ENCODE data around the gene FAM177B. TPM values are rescaled to one million over a fixed set of nuclear protein-coding genes. Genes with fewer than 3 reads are reported as not detected.

The FAM177B gene
- total and polyA plus RNA-seq, 4 donors: 0.10 to 0.54 (median 0.27) TPM; not detected in 1

- ATAC-seq (ENCODE audit: insufficient read depth, low FRiP score) (no peak), DNase-seq (peak in 2 of 3 donors; percentile 71 to 85)
- Histone ChIP-seq H3K36me3 (ENCODE audit: control insufficient read depth in 4 of 4, insufficient read depth in 4 of 4, low read length in 4 of 4) (no peaks in the 10 kb centered on the region), H3K9me3 (ENCODE audit: control insufficient read depth in 4 of 4, insufficient read depth in 3 of 4, low read length in 3 of 4) (no peaks in the 10 kb centered on the region), H3K27me3 (ENCODE audit: control insufficient read depth in 3 of 3, insufficient read depth in 3 of 3, low read length in 2 of 3) (no peaks in the 10 kb centered on the region), H3K9ac (ENCODE audit: insufficient read depth in 1 of 2, low read length in 2 of 2) (no peak overlapping the region), H3K4me1 (ENCODE audit: control insufficient read depth in 5 of 5, insufficient read depth in 5 of 5, low read length in 5 of 5) (peaks cover 0 to 21% (median 4%) of the 10 kb centered on the region in 5 donors), H3K27ac (ENCODE audit: low read depth in 1 of 2, low read length in 1 of 2) (no peak overlapping the region), H3K4me3 (no peak overlapping the region)
- WGBS, 2 donors: 37 to 45% methylated on average over 2 of the region's 2 CpGs
- TF ChIP-seq, protein P1, sequence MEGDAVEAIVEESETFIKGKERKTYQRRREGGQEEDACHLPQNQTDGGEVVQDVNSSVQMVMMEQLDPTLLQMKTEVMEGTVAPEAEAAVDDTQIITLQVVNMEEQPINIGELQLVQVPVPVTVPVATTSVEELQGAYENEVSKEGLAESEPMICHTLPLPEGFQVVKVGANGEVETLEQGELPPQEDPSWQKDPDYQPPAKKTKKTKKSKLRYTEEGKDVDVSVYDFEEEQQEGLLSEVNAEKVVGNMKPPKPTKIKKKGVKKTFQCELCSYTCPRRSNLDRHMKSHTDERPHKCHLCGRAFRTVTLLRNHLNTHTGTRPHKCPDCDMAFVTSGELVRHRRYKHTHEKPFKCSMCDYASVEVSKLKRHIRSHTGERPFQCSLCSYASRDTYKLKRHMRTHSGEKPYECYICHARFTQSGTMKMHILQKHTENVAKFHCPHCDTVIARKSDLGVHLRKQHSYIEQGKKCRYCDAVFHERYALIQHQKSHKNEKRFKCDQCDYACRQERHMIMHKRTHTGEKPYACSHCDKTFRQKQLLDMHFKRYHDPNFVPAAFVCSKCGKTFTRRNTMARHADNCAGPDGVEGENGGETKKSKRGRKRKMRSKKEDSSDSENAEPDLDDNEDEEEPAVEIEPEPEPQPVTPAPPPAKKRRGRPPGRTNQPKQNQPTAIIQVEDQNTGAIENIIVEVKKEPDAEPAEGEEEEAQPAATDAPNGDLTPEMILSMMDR (IDR thresholded peaks at IDR 0.05; ENCODE audit: control extremely low read depth, extremely low read depth): no peak
Observed at GRCh38 chr1:222777977-222778376, 41.0 kb downstream of the FAM177B start.

DNA sequence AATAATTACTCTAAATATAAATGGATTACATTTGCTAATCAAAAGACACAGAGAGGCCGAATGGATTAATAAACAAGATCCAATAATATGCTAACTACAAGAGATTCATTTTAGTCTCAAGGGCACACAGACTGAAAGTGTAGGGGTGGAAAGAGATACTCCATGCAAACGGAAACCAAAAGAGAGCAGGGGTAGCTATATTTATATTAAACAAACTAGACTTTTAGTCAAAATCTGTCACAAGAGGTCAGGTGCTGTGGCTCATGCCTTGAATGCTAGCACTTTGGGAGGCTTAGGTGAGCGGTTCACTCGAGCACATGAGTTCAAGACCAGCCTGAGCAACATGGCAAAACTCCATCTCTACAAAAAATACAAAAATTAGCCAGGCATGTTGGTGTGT lies 44.2 kb downstream of the FAM177B start:
- DNase-seq (no peak), ATAC-seq (ENCODE audit: insufficient read depth, low FRiP score) (no peak)
- Histone ChIP-seq H3K27me3 (ENCODE audit: control insufficient read depth in 3 of 3, insufficient read depth in 3 of 3, low read length in 2 of 3) (no peaks in the 10 kb centered on the region), H3K4me1 (ENCODE audit: control insufficient read depth in 5 of 5, insufficient read depth in 5 of 5, low read length in 5 of 5) (peaks cover under 1 to 36% (median 23%) of the 10 kb centered on the region in 5 donors), H3K4me3 (no peak overlapping the region), H3K9me3 (ENCODE audit: control insufficient read depth in 4 of 4, insufficient read depth in 3 of 4, low read length in 3 of 4) (no peaks in the 10 kb centered on the region), H3K36me3 (ENCODE audit: control insufficient read depth in 4 of 4, insufficient read depth in 4 of 4, low read length in 4 of 4) (no peaks in the 10 kb centered on the region), H3K9ac (ENCODE audit: insufficient read depth in 1 of 2, low read length in 2 of 2) (no peak overlapping the region), H3K27ac (ENCODE audit: low read depth in 1 of 2, low read length in 1 of 2) (no peak overlapping the region)
- TF ChIP-seq, protein P1 (IDR thresholded peaks at IDR 0.05; ENCODE audit: control extremely low read depth, extremely low read depth): no peak
- 67 to 75% methylated on average over 4 of the region's 4 CpGs for WGBS, 2 donors

GRCh38 chr1:222783051-222783450 lies 46.0 kb downstream of the FAM177B start:
- no peaks in the 10 kb centered on the region for H3K27me3 ChIP-seq (ENCODE audit: control insufficient read depth in 3 of 3, insufficient read depth in 3 of 3, low read length in 2 of 3)
- H3K9me3 ChIP-seq (ENCODE audit: control insufficient read depth in 4 of 4, insufficient read depth in 3 of 4, low read length in 3 of 4): no peaks in the 10 kb centered on the region
- TF ChIP-seq, protein P1 (IDR thresholded peaks at IDR 0.05; ENCODE audit: control extremely low read depth, extremely low read depth): no peak
- no peaks in the 10 kb centered on the region for H3K36me3 ChIP-seq (ENCODE audit: control insufficient read depth in 4 of 4, insufficient read depth in 4 of 4, low read length in 4 of 4)
- no peak overlapping the region for H3K27ac ChIP-seq (ENCODE audit: low read depth in 1 of 2, low read length in 1 of 2)
- DNase-seq: no peak
- peaks cover 1 to 38% (median 23%) of the 10 kb centered on the region in 5 donors for H3K4me1 ChIP-seq (ENCODE audit: control insufficient read depth in 5 of 5, insufficient read depth in 5 of 5, low read length in 5 of 5)
- no peak for ATAC-seq (ENCODE audit: insufficient read depth, low FRiP score)
- H3K9ac ChIP-seq (ENCODE audit: insufficient read depth in 1 of 2, low read length in 2 of 2): no peak overlapping the region
- no peak overlapping the region for H3K4me3 ChIP-seq

DNA sequence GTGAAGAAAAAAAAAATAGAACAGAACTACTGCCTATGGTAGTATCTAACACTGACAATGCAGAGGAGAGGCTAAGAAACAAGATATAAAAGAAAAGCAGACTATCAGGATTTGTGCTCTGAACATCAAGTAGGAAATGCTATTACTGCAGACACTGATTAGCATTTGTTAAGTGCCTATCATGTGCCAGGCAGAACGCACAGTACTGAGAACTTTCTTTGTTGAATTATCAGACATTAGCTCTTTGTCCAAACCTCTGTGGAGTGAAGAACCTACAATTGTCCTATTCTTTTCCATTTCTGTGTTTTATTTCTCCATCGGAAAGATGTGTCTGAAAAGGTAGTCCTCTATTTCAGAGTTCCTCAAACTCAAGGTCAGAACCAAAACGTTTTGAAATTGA lies 47.4 kb downstream of the FAM177B start:
- no peaks in the 10 kb centered on the region for H3K9me3 ChIP-seq (ENCODE audit: control insufficient read depth in 4 of 4, insufficient read depth in 3 of 4, low read length in 3 of 4)
- no peaks in the 10 kb centered on the region for H3K36me3 ChIP-seq (ENCODE audit: control insufficient read depth in 4 of 4, insufficient read depth in 4 of 4, low read length in 4 of 4)
- TF ChIP-seq, protein P1 (IDR thresholded peaks at IDR 0.05; ENCODE audit: control extremely low read depth, extremely low read depth): no peak
- H3K27me3 ChIP-seq (ENCODE audit: control insufficient read depth in 3 of 3, insufficient read depth in 3 of 3, low read length in 2 of 3): no peaks in the 10 kb centered on the region
- H3K9ac ChIP-seq (ENCODE audit: insufficient read depth in 1 of 2, low read length in 2 of 2): no peak overlapping the region
- H3K4me1 ChIP-seq (ENCODE audit: control insufficient read depth in 5 of 5, insufficient read depth in 5 of 5, low read length in 5 of 5): peaks cover 1 to 38% (median 23%) of the 10 kb centered on the region in 5 donors
- H3K4me3 ChIP-seq: no peak overlapping the region
- 40 to 52% methylated on average over 3 of the region's 3 CpGs for WGBS, 2 donors
- ATAC-seq (ENCODE audit: insufficient read depth, low FRiP score): no peak
- no peak overlapping the region for H3K27ac ChIP-seq (ENCODE audit: low read depth in 1 of 2, low read length in 1 of 2)
- no peak for DNase-seq
